HG03045 (cell line): ENCODE data around the gene IL11.
"Not testable (repeated sequence)": the region's sequence is repeated elsewhere in the genome, so short reads cannot be mapped to it uniquely, and the experiment has no call there.

Experiments
- ATAC-seq: cut with Tn5 transposase; IDR thresholded peaks from one replicate; pipeline ENCODE4 v1.9.1; 2021; ENCODE audit warnings: mild to moderate bottlenecking, moderate library complexity; ENCODE audit not compliant: unreplicated experiment

The IL11 gene

GRCh38 chr19:55336101-55336500 lies 34.2 kb downstream of the IL11 start:
- ATAC-seq, result no peak

GRCh38 chr19:55333870-55334269 lies 36.4 kb downstream of the IL11 start:
- ATAC-seq, result no peak

GRCh38 chr19:55329791-55330190 lies 40.5 kb downstream of the IL11 start:
- ATAC-seq, result not testable (repeated sequence)

- ATAC-seq, result not testable (repeated sequence)
These were observed 41.4 kb downstream of the IL11 start for GRCh38 chr19:55328774-55329318.

- no peak for ATAC-seq
These were observed 45.1 kb downstream of the IL11 start, which contains the start of gene TMEM150B for GRCh38 chr19:55325172-55325571. Gene TMEM150B, minus strand, starts transcription at chr19:55325341. Its CDS starts 4,305 bp downstream, at chr19:55321036.

- no peak for ATAC-seq
These were observed 45.6 kb downstream of the IL11 start for GRCh38 chr19:55324662-55325061.

- no peak for ATAC-seq
These were observed 47.9 kb downstream of the IL11 start for GRCh38 chr19:55322204-55322885.

- no peak for ATAC-seq
These were observed 48.7 kb downstream of the IL11 start for GRCh38 chr19:55321466-55322137.

- no peak for ATAC-seq
These were observed 49.3 kb downstream of the IL11 start for GRCh38 chr19:55320844-55321419.

- no peak for ATAC-seq
These were observed 50.5 kb downstream of the IL11 start for GRCh38 chr19:55319785-55320184.

GRCh38 chr19:55316646-55317045 lies 53.6 kb downstream of the IL11 start:
- no peak for ATAC-seq

- ATAC-seq, result no peak
These were observed 54.2 kb downstream of the IL11 start for GRCh38 chr19:55315956-55316525.

GRCh38 chr19:55314396-55314795 lies 55.9 kb downstream of the IL11 start:
- ATAC-seq, result no peak
